Left cardiac atrium (tissue), 4 donors: ENCODE measurements around the gene COA5. TPM values are rescaled to one million over a fixed set of nuclear protein-coding genes. Genes with fewer than 3 reads are reported as not detected.
A peak's percentile ranks its signal among the peaks of the same experiment; 100 is the strongest.
"Not testable (repeated sequence)": the region's sequence is repeated elsewhere in the genome, so short reads cannot be mapped to it uniquely, and the experiment has no call there.

Experiments
- ATAC-seq, 2 donors: fragments of 200-7000 bp; cut with Tn5 transposase; one replicate each; pipeline ENCODE4 v1.9.1; 2020; ENCODE audit warnings: mild to moderate bottlenecking in 2 of 2, moderate library complexity in 2 of 2
- DNase-seq: peaks from one replicate; pipeline ENCODE4 v3.0.0-alpha.2; 2020
- intact Hi-C, 2 donors: fragments of 100-400 bp; cut with DNase I; formaldehyde crosslinking; loops; one replicate each; pipeline versions ENCODE4 v1.14.1 to v1.15.1; 2022 to 2023
- total RNA-seq, 2 donors: library from RNA; stranded (reverse); fragmentation: NEBNext Ultra II Directional; extraction: Animal tissue kit (Norgen Biotek cat#: 25700); gene quantifications; one replicate each; pipeline ENCODE4 v1.2.1, GENCODE V29; 2021
- donor health status: DM: no; HTN: yes; CAD: no.
- donor health status: DM: no; HTN: yes; CAD: no; lungs with severe emphysema.
- donor health status: DM: yes; HTN: yes; CAD: no.
- donor health status: Dilated cardiomyopathy.

Gene COA5
- total RNA-seq, 2 donors from 2014 or later = 23.1 to 23.7 TPM

GRCh38 chr2:98608962-98609604 lies 771 bp upstream of the COA5 start:
- peak; percentile 40 for DNase-seq
- ATAC-seq = peak; percentile 44 to 67
- intact Hi-C loops = loop anchor here (5.0 to 10.0 kb wide), 4 partner anchors 47 to 197 kb away; partner anchors contain the start of gene INPP4A (in 1 of the 2)

GRCh38 chr2:98607741-98608115 lies 584 bp downstream of the COA5 start:
- ATAC-seq (peak; percentile 2 to 17), DNase-seq (no peak)
- intact Hi-C loops = loop anchor here (5.0 to 10.0 kb wide), 4 partner anchors 45 to 195 kb away; partner anchors contain the start of gene INPP4A (in 1 of the 2)

GRCh38 chr2:98607104-98607503 lies 1.2 kb downstream of the COA5 start:
- DNase-seq (no peak), ATAC-seq (no peak)
- intact Hi-C loops = loop anchor here (5.0 to 10.0 kb wide), 4 partner anchors 45 to 195 kb away; partner anchors contain the start of gene INPP4A (in 1 of the 2)

- no peak for DNase-seq
- intact Hi-C loops = loop anchor here (5.0 to 10.0 kb wide), 4 partner anchors 44 to 194 kb away; partner anchors contain the start of gene INPP4A (in 1 of the 2)
- no peak for ATAC-seq
Observed at GRCh38 chr2:98606431-98606830, 1.9 kb downstream of the COA5 start.

- ATAC-seq (no peak), DNase-seq (no peak)
- intact Hi-C loops = loop anchor here (5.0 to 10.0 kb wide), 4 partner anchors 43 to 193 kb away; partner anchors contain the start of gene INPP4A (in 1 of the 2)
Observed at GRCh38 chr2:98605076-98605475, 3.2 kb downstream of the COA5 start.

- no peak for ATAC-seq
- intact Hi-C loops = loop anchor here (10.0 kb wide), 2 partner anchors 160 to 190 kb away; partner anchors contain the start of gene INPP4A (in 1 of the 2)
- no peak for DNase-seq
Observed at GRCh38 chr2:98604547-98604946, 3.8 kb downstream of the COA5 start.

GRCh38 chr2:98601532-98602132 lies 6.7 kb downstream of the COA5 start:
- ATAC-seq = peak; percentile 55 to 72

GRCh38 chr2:98598781-98599428 lies 9.4 kb downstream of the COA5 start:
- no peak for DNase-seq
- intact Hi-C loops = no loop called here

More at GRCh38 chr2:98601532-98602132, 6.7 kb downstream of the COA5 start:
- no peak for DNase-seq
- intact Hi-C loops = loop anchor here (10.0 kb wide), 2 partner anchors 157 to 187 kb away; partner anchors contain the start of gene INPP4A (in 1 of the 2)

GRCh38 chr2:98594665-98595064 lies 13.6 kb downstream of the COA5 start:
- intact Hi-C loops, DNase-seq, ATAC-seq: not testable (repeated sequence)

More at GRCh38 chr2:98598781-98599428, 9.4 kb downstream of the COA5 start:
- no peak for ATAC-seq

GRCh38 chr2:98592565-98592964 lies 15.7 kb downstream of the COA5 start:
- intact Hi-C loops = no loop called here
- no peak for ATAC-seq
- no peak for DNase-seq

- DNase-seq (no peak), ATAC-seq (no peak)
- intact Hi-C loops = no loop called here
Observed at GRCh38 chr2:98589489-98589888, 18.8 kb downstream of the COA5 start.

- intact Hi-C loops = no loop called here
- DNase-seq = no peak
- no peak for ATAC-seq
Observed at GRCh38 chr2:98588880-98589431, 19.4 kb downstream of the COA5 start.

GRCh38 chr2:98586551-98587140 lies 21.7 kb downstream of the COA5 start:
- intact Hi-C loops = no loop called here
- no peak for ATAC-seq
- no peak for DNase-seq

- ATAC-seq (no peak), DNase-seq (no peak)
- intact Hi-C loops = no loop called here
Observed at GRCh38 chr2:98585386-98585785, 22.9 kb downstream of the COA5 start.

- DNase-seq (no peak), ATAC-seq (no peak)
- intact Hi-C loops = no loop called here
Observed at GRCh38 chr2:98583816-98584618, 24.3 kb downstream of the COA5 start.

GRCh38 chr2:98583276-98583675 lies 25.0 kb downstream of the COA5 start:
- no peak for DNase-seq
- intact Hi-C loops = no loop called here
- no peak for ATAC-seq

- ATAC-seq (no peak), DNase-seq (no peak)
- intact Hi-C loops = no loop called here
Observed at GRCh38 chr2:98582523-98582922, 25.8 kb downstream of the COA5 start.

- intact Hi-C loops = no loop called here
- DNase-seq (no peak), ATAC-seq (no peak)
Observed at GRCh38 chr2:98580656-98581284, 27.5 kb downstream of the COA5 start.
